NCI-H187 (cell line): Measurements from ENCODE around the gene LRCH1.
A peak's percentile ranks its signal among the peaks of the same experiment; 100 is the strongest.

Experiments used
- DNase-seq, 2 experiments: peaks; one replicate each; lab custom pipeline; 2025; lab: John Stamatoyannopoulos, UW

LRCH1 gene

GRCh38 chr13:46562152-46562551, 9.2 kb downstream of the LRCH1 start:
- no peak for DNase-seq

GRCh38 chr13:46562581-46562980, 9.6 kb downstream of the LRCH1 start:
- no peak for DNase-seq

DNA sequence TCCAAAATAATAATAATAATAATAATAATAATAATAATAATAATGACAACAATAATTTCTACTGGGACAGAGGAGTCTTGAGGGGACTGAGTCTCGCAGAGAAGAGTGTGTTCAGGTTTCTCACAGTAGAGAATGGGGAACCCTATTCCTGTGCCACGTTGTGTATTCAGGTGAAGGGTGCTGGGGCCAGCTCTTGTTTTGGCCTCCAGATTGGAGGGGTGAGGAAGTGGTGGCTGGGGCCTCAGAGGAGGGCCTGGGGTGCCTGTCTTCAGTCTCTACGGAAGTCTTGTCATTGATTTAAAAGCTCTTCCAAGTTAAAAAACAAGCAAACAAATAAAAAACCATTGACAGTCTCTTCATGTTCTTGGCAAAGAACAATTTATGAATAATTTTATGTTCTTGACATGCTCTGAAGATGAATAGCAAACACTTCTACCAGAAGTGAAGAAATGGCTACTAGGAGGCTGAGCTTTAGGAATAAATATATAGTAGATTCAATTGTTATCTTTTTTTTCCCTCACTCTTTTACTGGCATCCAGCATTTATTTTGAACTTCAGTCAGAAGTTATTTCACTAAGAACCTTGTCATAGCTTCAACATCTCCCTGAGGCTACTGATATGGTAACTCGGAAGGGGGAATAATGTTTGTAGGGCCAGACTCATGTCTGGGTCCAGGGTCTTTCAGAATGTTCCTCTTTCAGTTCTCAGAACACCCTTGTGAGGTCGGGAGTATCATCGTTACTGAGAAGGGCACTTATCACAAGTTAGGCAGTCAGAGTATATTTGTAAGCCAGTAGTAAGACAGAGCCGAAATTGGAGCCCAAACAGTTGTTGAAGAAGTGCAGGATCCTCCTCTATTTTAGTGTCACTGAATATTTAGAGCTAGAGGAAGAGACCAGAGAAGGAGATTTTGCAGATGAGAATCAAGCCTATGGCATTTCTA, 13.1 kb downstream of the LRCH1 start:
- DNase-seq, result no peak

- DNase-seq, result no peak
These were observed 14.7 kb downstream of the LRCH1 start for GRCh38 chr13:46567671-46568070.

- no peak for DNase-seq
These were observed 16.5 kb downstream of the LRCH1 start for GRCh38 chr13:46569456-46569855.

DNA sequence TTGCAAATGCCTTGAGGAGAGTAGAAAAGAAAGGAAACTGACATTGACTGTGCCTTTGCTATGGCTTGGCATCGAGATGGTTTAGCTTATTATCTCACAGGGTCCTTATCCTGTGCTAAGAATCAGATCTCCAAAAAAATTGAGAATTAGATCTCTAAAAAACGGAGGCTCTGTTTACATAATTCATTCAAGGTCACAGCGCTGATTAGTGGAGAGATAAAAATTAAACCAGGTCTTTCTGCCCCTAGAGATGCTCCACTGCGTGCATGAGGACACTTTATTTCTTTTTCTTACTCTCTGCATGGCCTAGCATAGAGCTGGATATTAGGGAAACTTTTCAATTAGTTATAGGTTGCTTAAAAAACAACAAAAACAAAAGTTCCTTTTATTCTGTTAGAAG, 17.3 kb downstream of the LRCH1 start:
- DNase-seq, result no peak

GRCh38 chr13:46571189-46571908, 18.4 kb downstream of the LRCH1 start:
- DNase-seq, result peak; percentile 29 to 62

DNA sequence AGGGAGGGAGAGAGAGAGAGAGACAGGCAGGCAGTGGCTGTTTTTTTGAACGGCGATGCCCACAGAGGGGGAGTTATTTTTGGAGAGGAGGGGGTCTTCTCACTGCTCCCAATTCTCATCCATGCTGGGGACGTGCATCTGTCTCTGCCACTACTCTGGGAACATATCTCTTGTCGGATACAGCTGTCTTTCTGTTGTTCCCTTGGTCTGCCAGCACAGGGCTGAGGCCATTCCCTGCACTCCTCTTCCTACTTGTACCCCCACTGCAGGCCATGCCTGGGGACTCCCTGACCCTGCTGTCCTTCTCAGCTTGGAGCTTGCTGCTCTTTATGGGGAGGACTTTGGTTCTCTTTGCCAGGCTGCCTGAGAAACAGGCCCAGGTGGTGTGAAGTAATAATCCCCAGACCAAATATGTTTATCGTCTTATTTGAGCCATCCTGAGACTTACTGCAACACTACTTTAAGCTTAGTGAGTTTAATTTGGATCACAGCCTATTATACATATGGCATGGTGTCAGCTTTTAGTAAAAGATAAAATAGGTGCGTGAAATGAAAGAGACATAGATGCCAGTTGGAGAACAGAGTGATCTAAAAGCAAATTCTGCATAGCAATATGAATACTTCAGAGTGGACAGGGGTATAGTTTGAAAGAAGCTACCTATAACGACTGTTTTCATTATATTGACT, 19.1 kb downstream of the LRCH1 start:
- no peak for DNase-seq

DNA sequence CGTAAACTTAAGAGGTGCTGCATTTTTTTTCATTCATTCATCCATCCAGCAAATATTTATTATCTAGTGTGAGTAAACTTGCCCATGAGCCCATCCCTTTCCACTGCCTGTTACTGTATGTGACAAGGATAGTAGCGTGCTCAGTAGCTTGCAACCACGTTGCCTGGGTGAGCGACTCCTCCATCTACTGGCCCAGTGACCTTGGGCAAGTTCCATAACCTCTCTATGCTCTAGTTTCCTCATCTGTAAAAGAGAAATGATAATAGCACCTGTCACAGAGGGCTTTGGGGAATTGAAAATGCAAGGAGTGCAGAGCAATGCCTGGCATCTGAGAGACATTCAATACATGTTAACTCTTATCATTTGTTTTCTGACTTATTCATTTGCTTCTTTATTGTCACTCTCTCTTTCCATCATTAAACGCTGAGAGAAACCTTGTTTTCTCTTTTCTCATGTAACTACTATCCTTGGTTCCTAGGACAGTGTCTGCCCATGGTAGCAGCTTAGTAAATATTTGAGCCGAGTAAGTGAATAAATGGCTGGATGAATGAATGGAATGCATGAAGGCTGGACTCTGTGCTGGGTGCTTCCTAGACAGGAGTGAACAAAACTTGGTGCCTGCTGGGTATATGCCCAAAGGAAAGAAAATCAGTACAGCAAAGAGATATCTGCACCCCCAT, 19.9 kb downstream of the LRCH1 start:
- DNase-seq, result no peak

GRCh38 chr13:46575301-46575771, 22.4 kb downstream of the LRCH1 start:
- DNase-seq, result no peak

DNA sequence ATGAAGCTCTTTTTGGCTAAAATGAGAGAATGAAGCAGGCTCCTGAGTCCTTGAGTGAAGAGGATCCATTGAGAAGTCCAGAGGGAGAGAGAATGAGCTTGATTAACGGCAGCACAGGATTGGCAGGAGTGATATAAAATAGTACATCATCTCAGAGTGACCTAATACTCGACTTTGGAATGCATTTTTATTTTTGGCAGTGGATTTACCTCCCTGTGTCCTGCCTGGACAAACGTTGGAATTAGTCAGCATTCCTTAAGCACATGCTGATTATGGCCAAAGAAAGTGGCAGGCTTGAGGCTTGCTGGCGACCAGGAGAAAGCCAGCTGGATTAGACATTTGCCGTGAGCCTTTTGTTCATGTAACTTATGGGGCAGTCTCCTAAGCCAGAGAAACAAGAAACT, 22.9 kb downstream of the LRCH1 start:
- no peak for DNase-seq

GRCh38 chr13:46576762-46577161, 23.8 kb downstream of the LRCH1 start:
- DNase-seq, result no peak

GRCh38 chr13:46577696-46578589, 25.0 kb downstream of the LRCH1 start:
- DNase-seq, result peak in 1 of 2 experiments; percentile 20

GRCh38 chr13:46578590-46578975, 25.6 kb downstream of the LRCH1 start:
- DNase-seq, result no peak

GRCh38 chr13:46580362-46580839, 27.4 kb downstream of the LRCH1 start:
- no peak for DNase-seq

DNA sequence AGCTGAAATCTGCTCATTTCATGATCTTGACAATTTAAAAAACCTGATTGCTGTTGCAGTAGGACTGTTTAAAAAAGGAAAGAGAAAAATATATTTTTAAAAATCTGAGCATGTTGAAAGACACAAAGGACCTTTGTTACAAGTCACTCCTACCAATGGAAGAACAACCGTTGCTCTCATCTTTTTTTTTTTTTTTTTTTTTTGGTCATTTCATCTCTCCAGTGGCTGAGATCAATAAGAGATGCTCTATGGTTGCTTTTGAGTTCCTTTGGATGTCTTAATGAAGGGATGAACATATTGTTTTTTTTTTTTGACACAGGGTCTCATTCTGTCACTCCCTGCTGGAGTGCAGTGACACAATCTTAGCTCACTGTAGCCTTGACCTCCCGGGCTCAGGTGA, 29.2 kb downstream of the LRCH1 start:
- DNase-seq, result no peak

DNA sequence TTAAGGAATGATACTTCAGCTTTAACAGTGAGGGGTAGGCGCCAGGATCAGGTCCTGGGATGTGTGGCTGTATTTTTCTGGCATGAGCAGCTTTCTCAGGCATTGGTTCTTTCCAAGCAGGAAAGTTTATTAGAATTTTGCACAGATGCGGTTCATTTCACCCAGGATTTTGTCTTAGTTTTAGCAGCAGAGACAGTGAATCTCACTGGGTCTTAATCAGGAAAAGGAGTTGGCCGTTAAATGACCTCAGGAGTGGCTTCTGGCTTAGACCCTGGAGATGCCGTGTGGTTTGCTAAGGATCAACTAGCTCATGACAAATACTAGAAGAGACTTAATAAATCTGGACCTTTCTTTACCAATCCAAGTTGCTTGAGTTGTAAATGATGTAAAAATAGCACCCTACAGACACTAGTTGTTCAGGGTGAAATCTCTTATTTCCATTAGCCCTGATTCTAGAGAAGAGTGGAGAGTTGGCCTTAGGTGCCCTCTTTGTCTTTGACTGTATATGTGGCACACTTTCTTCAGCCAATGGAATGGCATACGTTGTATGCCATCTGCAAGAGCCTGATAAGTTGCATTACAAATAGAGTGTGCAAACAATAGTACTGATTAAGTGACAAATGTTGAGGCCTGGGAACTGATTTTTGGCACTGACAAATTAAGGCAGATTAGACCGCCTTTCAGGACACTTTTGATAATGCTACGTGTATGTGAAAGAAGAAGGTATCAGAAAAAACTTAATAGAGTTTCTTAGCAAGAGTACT, 34.0 kb downstream of the LRCH1 start:
- no peak for DNase-seq

DNA sequence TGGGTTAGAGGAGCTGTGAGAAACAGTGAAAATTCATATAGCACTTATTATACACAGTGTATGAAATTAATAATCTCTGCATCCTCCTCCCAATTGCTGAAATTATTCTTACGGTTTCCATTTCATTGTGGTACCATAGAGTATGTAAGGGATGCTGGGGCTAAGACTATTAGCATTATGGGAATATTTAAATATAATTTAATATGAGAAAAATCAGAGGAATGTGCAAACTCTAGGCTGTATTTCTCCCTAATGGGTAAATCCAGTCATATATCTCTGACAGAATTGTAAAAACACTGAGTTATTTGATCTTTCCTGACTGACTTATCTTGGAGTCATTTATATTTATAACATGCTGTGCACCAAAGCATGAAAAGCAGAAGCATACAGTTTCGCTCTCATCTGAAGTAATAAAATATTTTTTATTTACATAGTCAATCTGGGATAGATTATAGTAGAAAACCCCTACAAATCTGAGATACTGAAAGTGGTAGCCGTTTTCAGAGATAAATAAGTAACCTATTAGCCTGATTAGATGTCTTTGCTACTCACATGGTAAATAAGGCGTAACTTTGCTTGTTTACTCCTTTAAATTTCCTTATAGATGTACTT, 34.9 kb downstream of the LRCH1 start:
- no peak for DNase-seq

DNA sequence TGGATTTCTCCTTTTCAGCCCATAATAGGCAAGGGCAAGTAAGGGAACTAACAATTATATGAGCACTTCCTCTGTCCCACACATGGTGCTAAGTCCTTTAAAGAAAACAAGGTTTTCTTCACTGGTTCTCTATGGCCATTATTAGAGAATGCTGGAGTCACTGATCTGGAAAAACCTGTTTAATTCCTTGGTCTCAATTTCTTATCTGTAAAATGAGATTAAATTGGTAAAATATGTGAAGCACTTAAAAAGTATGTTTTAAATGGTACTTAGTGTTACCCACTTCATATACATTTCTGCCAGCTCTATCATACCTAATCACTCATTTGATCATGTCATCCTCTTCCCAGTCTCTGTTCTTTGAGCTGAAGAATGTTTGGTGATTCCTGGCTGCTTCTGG, 39.4 kb downstream of the LRCH1 start:
- no peak for DNase-seq

DNA sequence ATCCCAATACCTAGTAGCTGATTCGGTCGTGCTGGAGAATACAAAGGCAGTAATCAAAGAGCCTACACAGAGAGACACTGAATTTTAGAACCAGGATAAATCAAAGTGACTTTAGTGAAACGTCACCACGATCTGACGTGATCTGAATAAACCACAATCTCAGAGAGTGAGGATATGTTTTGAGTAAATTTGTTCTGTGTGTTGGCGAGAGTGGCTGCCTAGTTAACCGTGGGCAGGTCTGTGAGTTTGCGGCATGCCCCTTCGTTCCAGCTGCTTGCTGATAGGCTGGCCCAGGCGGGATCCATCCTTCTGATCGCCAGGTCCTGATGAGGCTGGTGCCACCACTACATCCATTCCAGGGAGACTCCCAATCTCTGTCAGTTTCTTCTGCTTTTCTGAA, 40.4 kb downstream of the LRCH1 start:
- no peak for DNase-seq
